H9 (cell line): ENCODE results near the gene PACS1. TPM values are rescaled to one million over a fixed set of nuclear protein-coding genes. Genes with fewer than 3 reads are reported as not detected.

Experiments
- DNase-seq: peaks from one replicate; pipeline ENCODE4 v3.0.0-alpha.2; 2017
- H2AFZ ChIP-seq: one replicate; pipeline ENCODE4 v1.6.1; 2013; ENCODE audit warnings: mild to moderate bottlenecking, low read length, control low read depth, moderate library complexity
- H2AK5ac ChIP-seq: 2 replicates; pipeline ENCODE4 v1.6.1; 2013; ENCODE audit warnings: low read length, control low read depth, mixed read lengths; ENCODE audit not compliant: insufficient read length
- H2BK120ac ChIP-seq: one replicate; pipeline ENCODE4 v1.6.1; 2013; ENCODE audit warnings: low read depth, mild to moderate bottlenecking, low read length, control low read depth, inconsistent platforms; ENCODE audit not compliant: poor library complexity, severe bottlenecking
- H2BK12ac ChIP-seq: 2 replicates; pipeline ENCODE4 v1.6.1; 2013; ENCODE audit warnings: low read length, control low read depth, mixed read lengths, low read depth; ENCODE audit not compliant: insufficient read length
- H2BK15ac ChIP-seq: 2 replicates; pipeline ENCODE4 v1.6.1; 2013; ENCODE audit warnings: low read depth, low read length, control low read depth
- H2BK20ac ChIP-seq: one replicate; pipeline ENCODE4 v1.6.1; 2013; ENCODE audit warnings: low read depth, mild to moderate bottlenecking, low read length, control low read depth, inconsistent platforms; ENCODE audit not compliant: poor library complexity, severe bottlenecking
- H2BK5ac ChIP-seq: 2 replicates; pipeline ENCODE4 v1.6.1; 2013; ENCODE audit warnings: low read length, control low read depth, mixed read lengths; ENCODE audit not compliant: insufficient read length
- H3K14ac ChIP-seq: 2 replicates; pipeline ENCODE4 v1.6.1; 2013; ENCODE audit warnings: low read length, control low read depth; ENCODE audit not compliant: insufficient read depth
- H3K18ac ChIP-seq: 2 replicates; pipeline ENCODE4 v1.6.1; 2013; ENCODE audit warnings: low read depth, mild to moderate bottlenecking, mixed read lengths, low read length, control low read depth; ENCODE audit not compliant: insufficient read length
- H3K23ac ChIP-seq: 2 replicates; pipeline ENCODE4 v1.6.1; 2013; ENCODE audit warnings: low read length, control low read depth, mixed read lengths, low read depth; ENCODE audit not compliant: insufficient read length
- H3K23me2 ChIP-seq: 2 replicates; pipeline ENCODE4 v1.6.1; 2013; ENCODE audit warnings: low read depth, mild to moderate bottlenecking, mixed read lengths, low read length, control low read depth; ENCODE audit not compliant: insufficient read length, poor library complexity, severe bottlenecking
- H3K27ac ChIP-seq: 2 replicates; pipeline ENCODE4 v1.5.1; 2013; ENCODE audit warnings: low read length, control low read depth, mixed read lengths, low read depth; ENCODE audit not compliant: insufficient read length
- H3K27me3 ChIP-seq: 2 replicates; pipeline ENCODE4 v1.6.1; 2013; ENCODE audit warnings: low read length, control low read depth, inconsistent platforms; ENCODE audit not compliant: insufficient read depth
- H3K4ac ChIP-seq: 2 replicates; pipeline ENCODE4 v1.6.1; 2013; ENCODE audit warnings: low read depth, mild to moderate bottlenecking, control low read depth, inconsistent platforms, low read length, moderate library complexity
- H3K4me1 ChIP-seq: 2 replicates; pipeline ENCODE4 v1.6.1; 2013; ENCODE audit warnings: low read length, control low read depth, inconsistent platforms; ENCODE audit not compliant: insufficient read depth
- H3K4me2 ChIP-seq: 2 replicates; pipeline ENCODE4 v1.6.1; 2013; ENCODE audit warnings: low read length, control low read depth, mixed read lengths; ENCODE audit not compliant: insufficient read length, insufficient read depth
- H3K56ac ChIP-seq: 2 replicates; pipeline ENCODE4 v1.6.1; 2013; ENCODE audit warnings: low read depth, mild to moderate bottlenecking, mixed read lengths, low read length, control low read depth; ENCODE audit not compliant: insufficient read length
- H3K79me1 ChIP-seq: 2 replicates; pipeline ENCODE4 v1.6.1; 2013; ENCODE audit warnings: low read depth, mild to moderate bottlenecking, moderate library complexity, low read length, control low read depth, inconsistent platforms; ENCODE audit not compliant: insufficient read depth, poor library complexity, severe bottlenecking
- H3K79me2 ChIP-seq: 2 replicates; pipeline ENCODE4 v1.6.1; 2013; ENCODE audit warnings: low read length, control low read depth, inconsistent platforms; ENCODE audit not compliant: insufficient read depth
- H3K9ac ChIP-seq: 2 replicates; pipeline ENCODE4 v1.6.1; 2013; ENCODE audit warnings: low read length, control low read depth, mixed read lengths; ENCODE audit not compliant: insufficient read length; ENCODE audit errors: extremely low read depth
- H3K9me3 ChIP-seq: one replicate; pipeline ENCODE4 v1.6.1; 2013; ENCODE audit warnings: low read depth, low read length, inconsistent platforms; ENCODE audit not compliant: control insufficient read depth
- H3T11ph ChIP-seq: one replicate; pipeline ENCODE4 v1.6.1; 2013; ENCODE audit warnings: mild to moderate bottlenecking, low read length, control low read depth, inconsistent platforms
- H4K20me1 ChIP-seq: one replicate; pipeline ENCODE4 v1.6.1; 2013; ENCODE audit not compliant: control insufficient read depth, insufficient read length, insufficient read depth
- H4K5ac ChIP-seq: 2 replicates; pipeline ENCODE4 v1.6.1; 2013; ENCODE audit warnings: low read depth, mild to moderate bottlenecking, mixed read lengths, low read length, control low read depth; ENCODE audit not compliant: insufficient read length
- H4K8ac ChIP-seq: replicated peaks from 2 replicates; pipeline ENCODE4 v1.6.1; 2013; ENCODE audit warnings: low read length, control low read depth, mixed read lengths, low read depth; ENCODE audit not compliant: insufficient read length
- H4K91ac ChIP-seq: 2 replicates; pipeline ENCODE4 v1.6.1; 2013; ENCODE audit warnings: low read depth, mild to moderate bottlenecking, moderate library complexity, mixed read lengths, low read length, control low read depth; ENCODE audit not compliant: insufficient read length
- H3K27ac Mint-ChIP-seq, 3 experiments: 2 replicates in 2 of 3; 3 replicates in 1 of 3; pipeline ENCODE4 v1.8.0; 2020 to 2021; ENCODE audit warnings: mixed read lengths in 3 of 3, mild to moderate bottlenecking in 1 of 3, moderate library complexity in 1 of 3
- H3K27me3 Mint-ChIP-seq: 2 replicates; pipeline ENCODE4 v1.8.0; 2021; ENCODE audit warnings: low read depth, mild to moderate bottlenecking, moderate library complexity, mixed read lengths
- H3K36me3 Mint-ChIP-seq, 3 experiments: 2 replicates in 2 of 3; 3 replicates in 1 of 3; pipeline ENCODE4 v1.8.0; 2020 to 2021; ENCODE audit warnings: low read depth in 3 of 3, mixed read lengths in 3 of 3; ENCODE audit not compliant: insufficient read depth in 1 of 3
- H3K4me1 Mint-ChIP-seq, 2 experiments: 2 replicates each; pipeline ENCODE4 v1.8.0; 2020; ENCODE audit warnings: mixed read lengths in 2 of 2
- H3K4me3 Mint-ChIP-seq, 2 experiments: 2 replicates in 1 of 2; 3 replicates in 1 of 2; pipeline ENCODE4 v1.8.0; 2020 to 2021; ENCODE audit warnings: mild to moderate bottlenecking in 2 of 2, mixed read lengths in 2 of 2, moderate library complexity in 1 of 2
- H3K9me3 Mint-ChIP-seq, 2 experiments: 2 replicates in 1 of 2; 3 replicates in 1 of 2; pipeline ENCODE4 v1.8.0; 2020; ENCODE audit warnings: mild to moderate bottlenecking in 2 of 2, mixed read lengths in 2 of 2, moderate library complexity in 1 of 2
- CTCF ChIP-seq: fragments of 200-600 bp; sonication (generic); conservative IDR thresholded peaks from 3 replicates; pipeline ENCODE4 v1.8.0; 2021; ENCODE audit warnings: antibody characterized with exemption, mild to moderate bottlenecking
- WGBS: extraction: QIAGEN DNeasy Blood & Tissue Kit; methylation state at CpG from one replicate; pipeline ENCODE4 v1.1.7; 2013; ENCODE audit warnings: missing lambda C conversion rate, low lambda C conversion rate, mixed read lengths; ENCODE audit not compliant: insufficient read length; ENCODE audit errors: extremely low coverage; 5-methylcytosine and 5-hydroxymethylcytosine counted together
- total RNA-seq: library from RNA; stranded (reverse); gene quantifications from 2 replicates; pipeline ENCODE4 v1.2.1, GENCODE V29; 2021

PACS1 gene
- total RNA-seq, 1 experiment from 2014 or later = 35.5 TPM

GRCh38 chr11:66037327-66037726 is 32.7 kb upstream of the PACS1 start:
- H3K79me2 ChIP-seq = no peaks in the 10 kb centered on the region
- no peaks in the 10 kb centered on the region for H3K79me1 ChIP-seq
- no peaks in the 10 kb centered on the region for H3K27me3 ChIP-seq
- peaks cover 8% of the 10 kb centered on the region for H3K9me3 ChIP-seq
- no peak overlapping the region for H4K5ac ChIP-seq
- Mint-ChIP-seq H3K27me3 (peaks cover 18% of the 10 kb centered on the region), H3K4me3 (no peak overlapping the region), H3K9me3 (peaks cover 18 to 23% of the 10 kb centered on the region in 2 experiments), H3K4me1 (no peaks in the 10 kb centered on the region), H3K27ac (no peak overlapping the region), H3K36me3 (peaks cover 8 to 13% (median 11%) of the 10 kb centered on the region in 3 experiments)
- TF ChIP-seq CTCF = no peak
- no peak overlapping the region for H3K4me2 ChIP-seq
- H4K20me1 ChIP-seq = no peaks in the 10 kb centered on the region
- H2BK120ac ChIP-seq = no peak overlapping the region
- no peak overlapping the region for H2BK20ac ChIP-seq
- H3K14ac ChIP-seq = no peak overlapping the region
- no peak overlapping the region for H3K4ac ChIP-seq
- DNase-seq = no peak
- H4K8ac ChIP-seq = no peak overlapping the region
- H3K23ac ChIP-seq = no peak overlapping the region
- no peak overlapping the region for H3K18ac ChIP-seq
- H2AK5ac ChIP-seq = no peak overlapping the region
- WGBS = no CpG with 5 or more reads among the region's 3 CpGs
- H3K4me1 ChIP-seq = no peaks in the 10 kb centered on the region
- H2BK12ac ChIP-seq = no peak overlapping the region
- no peak overlapping the region for H2BK15ac ChIP-seq
- no peak overlapping the region for H3K27ac ChIP-seq
- H3K9ac ChIP-seq = no peak overlapping the region
- no peak overlapping the region for H3T11ph ChIP-seq
- H2AFZ ChIP-seq = no peak overlapping the region
- H3K56ac ChIP-seq = no peak overlapping the region
- H2BK5ac ChIP-seq = no peak overlapping the region
- no peaks in the 10 kb centered on the region for H3K23me2 ChIP-seq
- H4K91ac ChIP-seq = no peak overlapping the region
